Smooth muscle cell (in vitro differentiated cells): ENCODE measurements around the gene HSCB. TPM values are rescaled to one million over a fixed set of nuclear protein-coding genes. Genes with fewer than 3 reads are reported as not detected.

Source experiments
- DNase-seq: peaks from one replicate; lab custom pipeline; 2025; ENCODE audit not compliant: unreplicated experiment; lab: John Stamatoyannopoulos, UW
- H2AFZ ChIP-seq: fragments of 200-600 bp; sonication (generic); 2 replicates; pipeline ENCODE4 v1.6.0; 2016; ENCODE audit warnings: antibody characterized with exemption, low read depth, mild to moderate bottlenecking
- H3F3A ChIP-seq: fragments of 200-600 bp; sonication (generic); 2 replicates; pipeline ENCODE4 v1.6.0; 2017; ENCODE audit warnings: antibody characterized with exemption, low read depth
- H3K27ac ChIP-seq: fragments of 200-600 bp; sonication (generic); 2 replicates; pipeline ENCODE4 v1.5.1; 2016; ENCODE audit warnings: low read depth, mild to moderate bottlenecking
- H3K27me3 ChIP-seq: fragments of 200-600 bp; sonication (generic); 2 replicates; pipeline ENCODE4 v1.6.1; 2016; ENCODE audit warnings: low read depth, mild to moderate bottlenecking
- H3K36me3 ChIP-seq: fragments of 200-600 bp; sonication (generic); 2 replicates; pipeline ENCODE4 v1.5.1; 2016; ENCODE audit warnings: low read depth
- H3K4me1 ChIP-seq: fragments of 200-600 bp; sonication (generic); 2 replicates; pipeline ENCODE4 v1.5.1; 2016; ENCODE audit warnings: low read depth
- H3K4me2 ChIP-seq: fragments of 200-600 bp; sonication (generic); 2 replicates; pipeline ENCODE4 v1.6.0; 2016; ENCODE audit warnings: mild to moderate bottlenecking
- H3K4me3 ChIP-seq: fragments of 200-600 bp; sonication (generic); 2 replicates; pipeline ENCODE4 v1.5.1; 2016; ENCODE audit warnings: mild to moderate bottlenecking
- H3K79me2 ChIP-seq: fragments of 200-600 bp; sonication (generic); 2 replicates; pipeline ENCODE4 v1.6.0; 2016; ENCODE audit warnings: low read depth, mild to moderate bottlenecking
- H3K9ac ChIP-seq: fragments of 200-600 bp; sonication (generic); 2 replicates; pipeline ENCODE4 v1.6.0; 2016; ENCODE audit warnings: low read depth
- H3K9me3 ChIP-seq: fragments of 200-600 bp; sonication (generic); replicated peaks from 2 replicates; pipeline ENCODE4 v1.5.1; 2016; ENCODE audit warnings: low read depth
- H4K20me1 ChIP-seq: fragments of 200-600 bp; sonication (generic); 2 replicates; pipeline ENCODE4 v1.6.0; 2016; ENCODE audit warnings: low read depth
- CTCF ChIP-seq: fragments of 200-600 bp; sonication (generic); IDR thresholded peaks from 2 replicates; pipeline ENCODE4 v1.5.1; 2017; ENCODE audit warnings: borderline replicate concordance, mild to moderate bottlenecking, antibody characterized with exemption; ENCODE audit not compliant: insufficient read depth, poor library complexity, severe bottlenecking
- WGBS: methylation state at CpG from one replicate; pipeline ENCODE4 v1.1.7; 2016; ENCODE audit warnings: low lambda C conversion rate; 5-methylcytosine and 5-hydroxymethylcytosine counted together
- polyA plus RNA-seq: library from polyadenylated mRNA; unstranded; fragments of >200 nt; fragmentation: Nextera tagmentation; extraction: Ambion mirVana; gene quantifications from 2 replicates; pipeline ENCODE4 v1.2.1, GENCODE V29; 2016
- total RNA-seq: library from RNA; depleted of rRNA; stranded (reverse); fragments of >200 nt; gene quantifications from 2 replicates; pipeline ENCODE4 v1.2.3, GENCODE V29; 2014

The HSCB gene
- total and polyA plus RNA-seq, 2 experiments from 2014 or later: 15.9 to 22.5 TPM

DNA sequence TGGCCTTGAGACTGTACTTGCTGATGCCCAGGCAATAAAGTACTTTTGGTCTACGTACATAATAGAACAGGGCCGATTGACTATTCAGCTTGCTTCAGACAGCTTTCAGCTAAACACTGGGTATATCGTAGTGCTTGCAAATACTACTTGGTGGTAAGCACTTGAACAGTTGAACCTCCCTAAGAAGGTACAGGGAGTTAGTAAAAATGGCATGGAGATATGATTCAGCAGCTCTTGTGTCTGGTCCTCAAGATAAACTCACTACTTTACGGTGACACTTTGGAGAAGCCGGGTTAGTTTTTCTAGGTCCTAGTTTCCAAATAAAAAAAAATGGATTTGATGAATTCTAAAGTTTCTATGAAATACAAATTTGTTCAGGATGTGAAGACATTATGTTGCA lies 38.0 kb downstream of the HSCB start:
- peaks cover 65% of the 10 kb centered on the region for H3K79me2 ChIP-seq
- no peaks in the 10 kb centered on the region for H3K9me3 ChIP-seq
- no peak overlapping the region for H3K27ac ChIP-seq
- H3K27me3 ChIP-seq: no peaks in the 10 kb centered on the region
- peaks cover 12% of the 10 kb centered on the region for H3F3A ChIP-seq
- no peak for DNase-seq
- no peak overlapping the region for H2AFZ ChIP-seq
- WGBS: 89% methylated on average over 5 of the region's 5 CpGs
- no peak overlapping the region for H3K9ac ChIP-seq
- TF ChIP-seq CTCF: no peak
- H3K4me1 ChIP-seq: no peaks in the 10 kb centered on the region
- peaks cover 14% of the 10 kb centered on the region for H3K36me3 ChIP-seq
- H3K4me2 ChIP-seq: no peak overlapping the region
- peaks cover 86% of the 10 kb centered on the region for H4K20me1 ChIP-seq
- H3K4me3 ChIP-seq: no peak overlapping the region

- H3K79me2 ChIP-seq: peaks cover 65% of the 10 kb centered on the region
- no peak for TF ChIP-seq CTCF
- H3K36me3 ChIP-seq: peaks cover 12% of the 10 kb centered on the region
- no peak for DNase-seq
- H3K4me1 ChIP-seq: no peaks in the 10 kb centered on the region
- 100% methylated on average over 1 of the region's 1 CpG for WGBS
- no peak overlapping the region for H3K27ac ChIP-seq
- no peak overlapping the region for H3K4me3 ChIP-seq
- H3F3A ChIP-seq: peaks cover 12% of the 10 kb centered on the region
- no peak overlapping the region for H3K4me2 ChIP-seq
- no peaks in the 10 kb centered on the region for H3K9me3 ChIP-seq
- H4K20me1 ChIP-seq: peaks cover 84% of the 10 kb centered on the region
- no peak overlapping the region for H3K9ac ChIP-seq
- no peak overlapping the region for H2AFZ ChIP-seq
- H3K27me3 ChIP-seq: no peaks in the 10 kb centered on the region
Observed at GRCh38 chr22:28780296-28780695, 38.5 kb downstream of the HSCB start.

DNA sequence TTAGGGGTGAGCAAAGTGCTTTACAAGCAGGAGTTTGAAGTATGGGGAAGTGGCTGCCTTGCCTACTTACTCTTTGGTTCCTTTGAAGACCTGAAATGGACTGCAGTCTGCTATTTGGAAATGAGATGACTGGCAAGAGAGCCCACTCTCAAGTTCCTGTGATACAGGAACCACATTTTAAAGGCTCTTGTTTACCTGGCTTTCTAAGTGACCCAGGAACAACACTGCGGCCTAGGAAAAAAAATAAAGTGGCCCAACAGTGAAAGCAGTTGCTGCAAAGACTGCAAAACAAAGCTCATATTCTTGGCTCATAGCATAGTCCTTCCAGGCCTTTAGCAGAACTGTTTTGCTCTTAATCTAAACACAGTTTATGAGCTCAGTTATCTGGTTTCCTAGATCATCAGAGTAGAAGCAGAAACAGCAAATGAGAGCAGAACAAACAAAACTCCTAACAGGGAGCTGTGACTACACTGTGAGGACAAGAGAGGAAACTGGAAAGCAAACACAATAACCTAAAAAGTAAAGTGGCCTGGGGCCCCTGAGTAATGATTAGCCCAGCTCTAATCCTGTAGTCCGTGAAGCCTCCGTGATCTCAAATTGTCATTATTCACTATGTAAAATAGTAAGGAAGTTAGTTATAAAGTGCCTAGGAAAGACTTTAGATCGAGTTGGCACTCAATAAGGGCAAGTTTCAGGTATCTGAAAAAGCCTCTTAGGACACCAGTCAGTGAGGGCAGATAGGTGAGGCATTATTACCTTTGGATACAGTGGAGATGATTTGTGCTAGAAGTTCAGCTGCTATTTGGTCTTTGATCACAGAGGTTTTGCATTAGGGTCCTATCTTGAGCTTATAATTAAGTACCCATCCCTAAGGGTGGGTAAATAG lies 42.2 kb downstream of the HSCB start:
- Histone ChIP-seq H3K4me3 (no peak overlapping the region), H3K4me2 (peak overlapping the region; percentile 57), H3K36me3 (peaks cover 22% of the 10 kb centered on the region), H3K9me3 (no peaks in the 10 kb centered on the region), H3K27me3 (no peaks in the 10 kb centered on the region), H2AFZ (no peak overlapping the region), H3F3A (peaks cover 12% of the 10 kb centered on the region), H3K79me2 (peaks cover 31% of the 10 kb centered on the region), H4K20me1 (peaks cover 72% of the 10 kb centered on the region), H3K27ac (peak overlapping the region; percentile 63), H3K9ac (no peak overlapping the region), H3K4me1 (no peaks in the 10 kb centered on the region)
- DNase-seq: no peak
- TF ChIP-seq CTCF: no peak
- WGBS: 34% methylated on average over 4 of the region's 4 CpGs
